Midbrain (tissue), 1 donor: ENCODE results near the gene SCMH1.
"Not testable (repeated sequence)": the region's sequence is repeated elsewhere in the genome, so short reads cannot be mapped to it uniquely, and the experiment has no call there.

Experiments
- DNase-seq: peaks from one replicate; lab custom pipeline; 2025; lab: John Stamatoyannopoulos, UW

The SCMH1 gene

GRCh38 chr1:41211608-41212007, 30.5 kb downstream of the SCMH1 start:
- DNase-seq, result not testable (repeated sequence)

- not testable (repeated sequence) for DNase-seq
Observed at GRCh38 chr1:41207053-41207452, 35.1 kb downstream of the SCMH1 start.

GRCh38 chr1:41200728-41201127, 41.4 kb downstream of the SCMH1 start:
- DNase-seq, result no peak

- DNase-seq, result no peak
Observed at GRCh38 chr1:41199375-41199774, 42.7 kb downstream of the SCMH1 start.

- DNase-seq, result no peak
Observed at GRCh38 chr1:41192456-41193178, 49.5 kb downstream of the SCMH1 start.

GRCh38 chr1:41184446-41184845, 57.7 kb downstream of the SCMH1 start:
- DNase-seq, result no peak

GRCh38 chr1:41178230-41178629, 63.9 kb downstream of the SCMH1 start:
- DNase-seq, result not testable (repeated sequence)

GRCh38 chr1:41175546-41175945, 66.6 kb downstream of the SCMH1 start:
- no peak for DNase-seq

- no peak for DNase-seq
Observed at GRCh38 chr1:41174170-41174569, 67.9 kb downstream of the SCMH1 start.

GRCh38 chr1:41173651-41174050, 68.5 kb downstream of the SCMH1 start:
- DNase-seq, result no peak

GRCh38 chr1:41171266-41171874, 70.7 kb downstream of the SCMH1 start:
- DNase-seq, result no peak

- no peak for DNase-seq
Observed at GRCh38 chr1:41169799-41170180, 72.3 kb downstream of the SCMH1 start.

- no peak for DNase-seq
Observed at GRCh38 chr1:41169066-41169798, 72.9 kb downstream of the SCMH1 start.

GRCh38 chr1:41167667-41168066, 74.4 kb downstream of the SCMH1 start:
- DNase-seq, result no peak

- no peak for DNase-seq
Observed at GRCh38 chr1:41164727-41165126, 77.4 kb downstream of the SCMH1 start.

GRCh38 chr1:41162441-41162840, 79.7 kb downstream of the SCMH1 start:
- no peak for DNase-seq

- DNase-seq, result no peak
Observed at GRCh38 chr1:41161846-41162245, 80.3 kb downstream of the SCMH1 start.

- no peak for DNase-seq
Observed at GRCh38 chr1:41160498-41161110, 81.5 kb downstream of the SCMH1 start.

- no peak for DNase-seq
Observed at GRCh38 chr1:41158966-41159365, 83.1 kb downstream of the SCMH1 start.

GRCh38 chr1:41158147-41158875, 83.8 kb downstream of the SCMH1 start:
- DNase-seq, result no peak

- no peak for DNase-seq
Observed at GRCh38 chr1:41155105-41155504, 87.0 kb downstream of the SCMH1 start.

GRCh38 chr1:41153750-41154274, 88.3 kb downstream of the SCMH1 start:
- no peak for DNase-seq
